HCT116 (cell line): ENCODE measurements around the gene SSR1. TPM values are rescaled to one million over a fixed set of nuclear protein-coding genes. Genes with fewer than 3 reads are reported as not detected.
"Not testable (repeated sequence)": the region's sequence is repeated elsewhere in the genome, so short reads cannot be mapped to it uniquely, and the experiment has no call there.

Experiments used
- ATAC-seq: fragments of 200-7000 bp; cut with Tn5 transposase; 2 replicates; pipeline ENCODE4 v1.9.1; 2020; ENCODE audit warnings: mild to moderate bottlenecking, moderate library complexity
- BruUV-seq: library from RNA; stranded (reverse); fragments of 400-500 nt; replicated peaks from 2 replicates; lab custom pipeline; 2021; lab: Mats Ljungman, UMichigan
- CTCF ChIA-PET: fragments of 300-600 bp; sonication (Branson Sonifier 250); formaldehyde crosslinking; loops from one replicate; lab custom pipeline; 2021; ENCODE audit warnings: antibody characterized with exemption; lab: Charles Lee
- POLR2A ChIA-PET: fragments of 300-600, 350-600 bp; sonication (Branson Sonifier 250); formaldehyde crosslinking; loops from one replicate; lab custom pipeline; 2021; ENCODE audit warnings: antibody characterized with exemption; lab: Charles Lee
- RAD21 ChIA-PET, 2 experiments: fragments of 300-600 bp; sonication (Branson Sonifier 250); formaldehyde crosslinking; loops; one replicate each; lab custom pipeline; 2023; ENCODE audit warnings: low total read pairs in 2 of 2; ENCODE audit not compliant: uncharacterized antibody in 2 of 2, unreplicated experiment in 2 of 2, low non-redundant PET in 1 of 2; lab: Charles Lee
- DNase-seq: peaks from one replicate; pipeline ENCODE4 v3.0.0-alpha.2; 2010; ENCODE audit warnings: low read depth, low spot score
- H2AFZ ChIP-seq: fragments of 200-600 bp; shearing (Covaris generic), sonication (generic); 2 replicates; pipeline ENCODE4 v1.6.1; 2017; ENCODE audit warnings: low read depth, mixed run types, mixed read lengths, antibody characterized with exemption, low read length; ENCODE audit not compliant: poor library complexity, severe bottlenecking
- H3K27ac ChIP-seq: 2 replicates; pipeline ENCODE4 v1.5.1; 2012; ENCODE audit warnings: low read depth, low read length
- H3K27me3 ChIP-seq: fragments of 200-600 bp; sonication (generic); 2 replicates; pipeline ENCODE4 v1.6.1; 2016; ENCODE audit warnings: mixed run types, low read length, mixed read lengths; ENCODE audit not compliant: insufficient read depth
- H3K36me3 ChIP-seq, 2 experiments: fragments of 200-500 bp in 1 of 2; fragments of 200-600 bp in 1 of 2; sonication (Bioruptor generic) in 1 of 2; sonication (generic) in 1 of 2; 2 replicates each; pipeline versions ENCODE4 v1.5.1 to v1.6.1; 2014 to 2016; ENCODE audit warnings: low read length in 2 of 2, inconsistent platforms in 1 of 2, mixed read lengths in 1 of 2, mixed run types in 1 of 2; ENCODE audit not compliant: insufficient read depth in 2 of 2, control insufficient read depth in 1 of 2
- H3K4me1 ChIP-seq, 2 experiments: fragments of 200-600 bp in 1 of 2; sonication (generic) in 1 of 2; 2 replicates each; pipeline versions ENCODE4 v1.5.1 to v1.6.1; 2012 to 2017; ENCODE audit warnings: low read length in 2 of 2, inconsistent platforms in 1 of 2, mild to moderate bottlenecking in 1 of 2, mixed read lengths in 1 of 2, mixed run types in 1 of 2, moderate library complexity in 1 of 2; ENCODE audit not compliant: insufficient read depth in 2 of 2, control insufficient read depth in 1 of 2
- H3K4me2 ChIP-seq: fragments of 200-600 bp; sonication (generic); 2 replicates; pipeline ENCODE4 v1.6.1; 2017; ENCODE audit warnings: mixed run types, low read length, mixed read lengths
- H3K4me3 ChIP-seq, 2 experiments: fragments of 200-600 bp in 1 of 2; sonication (generic) in 1 of 2; replicated peaks in 1 of 2; 2 replicates each; pipeline ENCODE4 v1.5.1; 2011 to 2016; ENCODE audit warnings: low read length in 2 of 2, control low read depth in 1 of 2, low read depth in 1 of 2, mild to moderate bottlenecking in 1 of 2, mixed read lengths in 1 of 2, mixed run types in 1 of 2
- H3K79me2 ChIP-seq: fragments of 200-600 bp; sonication (generic); 2 replicates; pipeline ENCODE4 v1.6.1; 2017; ENCODE audit warnings: mild to moderate bottlenecking, mixed run types, low read length, moderate library complexity, mixed read lengths; ENCODE audit not compliant: insufficient read depth
- H3K9ac ChIP-seq: fragments of 200-600 bp; sonication (generic); 2 replicates; pipeline ENCODE4 v1.6.1; 2016; ENCODE audit warnings: low read length, mixed read lengths
- H3K9me2 ChIP-seq: fragments of 200-600 bp; sonication (generic), shearing (Covaris generic); 2 replicates; pipeline ENCODE4 v1.6.1; 2017; ENCODE audit warnings: mixed run types, mild to moderate bottlenecking, moderate library complexity; ENCODE audit not compliant: insufficient read depth
- H3K9me3 ChIP-seq, 2 experiments: fragments of 200-500 bp in 1 of 2; fragments of 200-600 bp in 1 of 2; sonication (Bioruptor generic) in 1 of 2; sonication (generic) in 1 of 2; 2 replicates each; pipeline ENCODE4 v1.6.1; 2014 to 2017; ENCODE audit warnings: low read length in 2 of 2, mixed read lengths in 2 of 2, inconsistent platforms in 1 of 2, low read depth in 1 of 2, mild to moderate bottlenecking in 1 of 2, mixed run types in 1 of 2, moderate library complexity in 1 of 2; ENCODE audit not compliant: control insufficient read depth in 1 of 2, insufficient read depth in 1 of 2
- H4K20me1 ChIP-seq: fragments of 200-600 bp; sonication (generic), shearing (Covaris generic); 2 replicates; pipeline ENCODE4 v1.6.1; 2017; ENCODE audit warnings: mixed run types, mild to moderate bottlenecking, moderate library complexity; ENCODE audit not compliant: insufficient read depth
- CTCF ChIP-seq, 3 experiments: fragments of 200-600 bp in 1 of 3; sonication (generic) in 1 of 3; IDR thresholded peaks in 2 of 3; conservative IDR thresholded peaks in 1 of 3; 2 replicates each; pipeline ENCODE4 v1.5.1; 2012 to 2017; ENCODE audit warnings: low read depth in 2 of 3, low read length in 2 of 3, antibody characterized with exemption in 1 of 3, borderline replicate concordance in 1 of 3, control low read depth in 1 of 3, mild to moderate bottlenecking in 1 of 3, mixed read lengths in 1 of 3, mixed run types in 1 of 3, moderate library complexity in 1 of 3; ENCODE audit not compliant: insufficient read depth in 1 of 3
- EGR1 ChIP-seq: IDR thresholded peaks from 2 replicates; pipeline ENCODE4 v1.6.1; 2012; ENCODE audit warnings: low read depth
- ELF1 ChIP-seq: IDR thresholded peaks from 2 replicates; pipeline ENCODE4 v1.6.1; 2012; ENCODE audit warnings: low read depth, borderline replicate concordance
- EZH2 ChIP-seq: fragments of 200-600 bp; sonication (generic); IDR thresholded peaks from 2 replicates; pipeline ENCODE4 v1.6.1; 2017; ENCODE audit warnings: antibody characterized with exemption, mixed run types
- SRF ChIP-seq: IDR thresholded peaks from 2 replicates; pipeline ENCODE4 v1.6.1; 2012; ENCODE audit warnings: low read depth
- TCF7L2 ChIP-seq: IDR thresholded peaks from 2 replicates; pipeline ENCODE4 v1.7.0; 2011; ENCODE audit warnings: borderline replicate concordance, inconsistent platforms; ENCODE audit not compliant: insufficient read depth, insufficient read length; ENCODE audit errors: extremely low read depth
- YY1 ChIP-seq: IDR thresholded peaks from 2 replicates; pipeline ENCODE4 v1.6.1; 2011; ENCODE audit warnings: low read length, low read depth, moderate library complexity, mild to moderate bottlenecking; ENCODE audit not compliant: insufficient replicate concordance; ENCODE audit errors: extremely low read depth
- ZNF274 ChIP-seq: fragments of 200-500 bp; sonication (Bioruptor generic); IDR thresholded peaks from 2 replicates; pipeline ENCODE4 v1.6.1; 2014; ENCODE audit warnings: mild to moderate bottlenecking, low read depth, low read length, inconsistent platforms
- intact Hi-C: fragments of 100-400 bp; cut with micrococcal nuclease; formaldehyde crosslinking; loops from 2 replicates; pipeline ENCODE4 v1.10.0; 2022
- total RNA-seq: library from RNA; stranded (reverse); gene quantifications from one replicate; pipeline ENCODE4 v1.2.1, GENCODE V29; 2021; ENCODE audit not compliant: unreplicated experiment

Gene SSR1
- total RNA-seq, 1 experiment from 2014 or later = 127 TPM

- H3K4me3 ChIP-seq = no peak overlapping the region
- ChIA-PET CTCF (interaction anchor here (0.6 kb wide), 1 partner anchor 16 kb away, joined by 3 read pairs; no protein-coding TSS in a partner anchor), POLR2A (no interaction called here), RAD21 (interaction anchor here in 1 of 2 experiments (0.6 kb wide), 1 partner anchor 544 kb away, joined by 8 read pairs; no protein-coding TSS in a partner anchor)
- no peaks in the 10 kb centered on the region for H3K79me2 ChIP-seq
- BruUV-seq = no TSS peak
- H3K27ac ChIP-seq = no peak overlapping the region
- ATAC-seq (peak; percentile 16; the same call in 1 of the 2 replicates), DNase-seq (no peak)
- intact Hi-C loops = no loop called here
- H4K20me1 ChIP-seq = no peaks in the 10 kb centered on the region
- no peaks in the 10 kb centered on the region for H3K36me3 ChIP-seq
- no peak overlapping the region for H3K4me2 ChIP-seq
- no peaks in the 10 kb centered on the region for H3K27me3 ChIP-seq
- H3K9me2 ChIP-seq = no peaks in the 10 kb centered on the region
- no peaks in the 10 kb centered on the region for H3K9me3 ChIP-seq
- peaks cover 11 to 21% of the 10 kb centered on the region in 2 experiments for H3K4me1 ChIP-seq
- no peak overlapping the region for H3K9ac ChIP-seq
- no peak for TF ChIP-seq EZH2
- TF ChIP-seq YY1 = no peak
- no peak for TF ChIP-seq ELF1
- TF ChIP-seq SRF = no peak
- no peak for TF ChIP-seq EGR1
- TF ChIP-seq CTCF (IDR thresholded peaks at IDR 0.05 in 2 of 3, conservative IDR thresholded peaks at IDR 0.05 in 1 of 3; ENCODE audit: borderline replicate concordance in 1 of 3, insufficient read depth in 1 of 3, low read depth in 2 of 3, low read length in 2 of 3) = no peak
- TF ChIP-seq TCF7L2 = no peak
- no peak for TF ChIP-seq ZNF274
- no peak overlapping the region for H2AFZ ChIP-seq
These were observed 45.9 kb downstream of the SSR1 start for GRCh38 chr6:7267071-7267465.

DNA sequence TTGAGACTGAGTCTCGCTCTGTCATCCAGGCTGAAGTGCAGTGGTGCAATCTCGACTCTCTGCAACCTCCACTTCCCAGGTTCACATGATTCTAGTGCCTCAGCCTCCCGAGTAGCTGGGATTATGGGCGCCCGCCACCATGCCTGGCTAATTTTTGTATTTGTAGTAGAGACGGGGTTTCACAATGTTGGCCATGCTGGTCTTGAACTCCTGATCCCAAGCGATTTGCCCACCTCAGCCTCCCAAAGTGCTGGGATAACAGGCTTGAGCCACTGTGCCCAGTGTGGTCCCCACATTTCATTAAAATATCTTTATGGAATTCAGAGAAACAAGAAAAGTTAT is 47.6 kb downstream of the SSR1 start:
- ATAC-seq, H3K4me2 ChIP-seq, BruUV-seq, H4K20me1 ChIP-seq, intact Hi-C loops, H3K27ac ChIP-seq, H3K9me3 ChIP-seq, H3K36me3 ChIP-seq, H3K79me2 ChIP-seq, H3K27me3 ChIP-seq, H3K4me3 ChIP-seq, H2AFZ ChIP-seq, POLR2A ChIA-PET, DNase-seq, H3K9me2 ChIP-seq, RAD21 ChIA-PET, H3K9ac ChIP-seq, CTCF ChIA-PET: not testable (repeated sequence)
- H3K4me1 ChIP-seq = peaks cover 21 to 37% of the 10 kb centered on the region in 2 experiments
